DMS153 (cell line): Measurements from ENCODE around the gene SASH1.

Experiments used
- DNase-seq: peaks from one replicate; lab custom pipeline; 2025; lab: John Stamatoyannopoulos, UW

SASH1 gene

DNA sequence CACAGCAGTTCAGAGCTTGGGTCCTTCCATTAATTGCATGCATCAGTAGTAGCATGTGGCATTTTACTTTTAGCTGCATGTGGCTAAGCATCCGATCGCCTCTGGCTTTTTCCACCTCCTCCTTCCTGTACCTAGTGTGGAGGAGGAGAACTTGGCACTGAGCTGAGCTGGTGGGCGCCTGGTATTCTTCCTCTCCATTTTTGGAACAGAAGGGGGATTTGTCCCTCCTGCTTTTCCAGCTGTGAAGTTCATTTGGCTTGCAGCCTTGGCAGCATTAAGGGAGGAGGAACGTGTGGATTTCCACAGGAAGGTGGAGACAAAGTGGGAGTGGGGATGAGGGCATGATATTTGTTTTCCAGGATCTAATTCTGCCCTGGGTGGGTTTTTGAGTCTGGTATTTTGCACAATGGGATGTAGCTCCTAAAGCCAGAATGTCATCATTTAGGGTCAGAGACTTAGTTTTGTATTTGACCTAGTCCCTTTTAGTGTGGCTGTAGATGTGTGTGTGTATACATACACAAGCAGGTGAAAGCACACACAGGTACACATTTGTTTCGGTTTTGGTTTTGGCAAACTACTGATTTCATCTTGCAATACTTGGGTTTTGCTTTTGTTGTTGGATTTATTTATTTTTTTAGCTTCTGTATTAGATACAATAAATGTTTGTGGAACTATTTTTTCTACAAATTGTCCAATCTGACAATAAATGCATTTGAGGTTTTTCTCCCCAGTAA is 90.0 kb downstream of the SASH1 start:
- DNase-seq: no peak

GRCh38 chr6:148435386-148435785 is 92.7 kb downstream of the SASH1 start:
- DNase-seq: no peak

DNA sequence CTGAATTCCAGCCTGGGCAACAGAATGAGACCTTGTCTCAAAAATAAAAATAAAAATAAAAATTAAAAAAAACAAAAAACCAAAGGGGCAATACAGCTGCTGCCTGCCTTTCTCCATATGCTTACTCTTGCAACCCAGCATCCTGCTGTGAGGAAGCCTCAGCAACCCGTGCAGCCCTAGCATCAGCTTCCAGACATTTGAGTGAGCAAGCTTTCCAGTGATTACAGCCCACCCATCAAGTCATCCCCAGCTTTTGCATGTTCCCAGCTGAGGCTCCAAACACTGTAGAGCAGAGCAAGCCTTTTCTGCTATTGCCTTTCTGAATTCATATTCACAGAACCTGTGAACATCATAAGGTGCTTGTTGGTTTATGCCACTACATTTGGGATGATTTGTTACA is 93.8 kb downstream of the SASH1 start:
- DNase-seq: no peak

GRCh38 chr6:148438632-148439031 is 96.0 kb downstream of the SASH1 start:
- DNase-seq: no peak

- no peak for DNase-seq
Observed at GRCh38 chr6:148440016-148440415, 97.4 kb downstream of the SASH1 start.

- no peak for DNase-seq
Observed at GRCh38 chr6:148440877-148441453, 98.3 kb downstream of the SASH1 start.

DNA sequence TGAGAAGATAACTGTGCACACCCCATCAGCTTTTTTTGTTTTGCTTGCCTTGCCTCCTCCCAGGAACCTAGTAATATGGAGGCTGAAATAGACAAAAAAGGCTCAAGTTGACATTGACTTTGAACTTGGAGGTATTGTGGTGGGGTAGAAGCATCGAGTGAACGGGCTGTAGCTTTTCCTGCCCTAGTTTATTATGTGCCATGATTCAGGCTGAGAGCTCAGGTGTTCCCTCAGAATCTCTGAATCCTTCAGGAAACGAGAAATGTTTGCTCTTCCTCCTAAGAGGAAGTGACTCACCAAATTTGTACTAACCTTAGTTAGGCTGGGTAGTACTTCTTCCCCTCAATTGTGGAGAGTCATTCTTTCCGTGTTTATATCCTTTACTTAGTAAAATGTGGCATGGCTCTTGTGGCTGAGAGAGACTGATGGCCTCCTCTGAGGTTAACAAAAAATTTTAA is 98.8 kb downstream of the SASH1 start:
- DNase-seq: peak; percentile 66

- DNase-seq: no peak
Observed at GRCh38 chr6:148443798-148444560, 101.3 kb downstream of the SASH1 start.

GRCh38 chr6:148445116-148445515 is 102.5 kb downstream of the SASH1 start:
- DNase-seq: no peak

- no peak for DNase-seq
Observed at GRCh38 chr6:148445620-148446019, 103.0 kb downstream of the SASH1 start.

- DNase-seq: no peak
Observed at GRCh38 chr6:148446681-148447080, 104.0 kb downstream of the SASH1 start.

- DNase-seq: no peak
Observed at GRCh38 chr6:148447521-148448230, 105.0 kb downstream of the SASH1 start.

GRCh38 chr6:148448369-148449012 is 105.9 kb downstream of the SASH1 start:
- DNase-seq: no peak

DNA sequence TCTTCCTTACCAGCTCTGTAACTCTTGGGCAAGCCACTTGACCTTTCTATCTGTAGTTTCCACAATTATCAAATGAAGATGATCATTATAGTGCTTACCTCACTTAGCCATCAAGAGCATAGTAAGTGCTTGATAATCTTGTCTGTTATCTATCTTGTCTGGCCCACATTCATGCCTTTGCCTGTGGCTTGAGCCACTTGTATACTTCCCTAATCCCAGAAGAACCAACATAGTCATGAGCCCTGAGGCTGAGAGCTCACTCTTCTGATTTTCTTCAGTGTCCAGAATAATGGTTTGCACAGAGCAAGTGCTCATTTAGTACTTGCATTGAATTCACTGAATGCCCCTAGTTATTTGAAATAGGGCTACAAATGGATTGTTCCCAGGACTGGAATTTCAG is 108.2 kb downstream of the SASH1 start:
- DNase-seq: no peak

GRCh38 chr6:148451690-148452089 is 109.1 kb downstream of the SASH1 start:
- DNase-seq: no peak

- no peak for DNase-seq
Observed at GRCh38 chr6:148452876-148453275, 110.2 kb downstream of the SASH1 start.

DNA sequence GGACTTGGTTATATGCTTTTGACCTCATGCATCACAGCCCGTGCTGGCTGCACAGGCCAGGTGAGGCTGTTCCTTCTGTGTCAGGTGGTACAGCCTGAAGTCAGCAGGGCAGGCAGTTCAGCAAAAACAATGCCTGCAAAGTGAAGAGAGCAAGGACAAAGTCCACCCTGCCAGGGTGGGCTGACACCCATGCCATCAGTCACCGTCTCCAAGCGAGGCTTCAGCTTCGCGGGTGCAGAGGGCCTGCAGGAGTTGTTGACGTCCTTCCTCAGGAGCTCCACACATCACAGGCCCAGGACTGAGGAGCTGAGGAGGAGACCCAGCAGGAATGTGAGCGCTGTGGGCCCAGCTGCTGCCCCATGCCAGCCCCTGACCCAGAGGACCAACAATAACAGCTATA is 111.3 kb downstream of the SASH1 start:
- DNase-seq: no peak

GRCh38 chr6:148455225-148455624 is 112.6 kb downstream of the SASH1 start:
- DNase-seq: no peak

GRCh38 chr6:148455674-148456558 is 113.3 kb downstream of the SASH1 start:
- no peak for DNase-seq

- DNase-seq: no peak
Observed at GRCh38 chr6:148457137-148457842, 114.7 kb downstream of the SASH1 start.
